Psoas muscle (tissue), 8 donors: ENCODE data around the gene PAIP2. TPM values are rescaled to one million over a fixed set of nuclear protein-coding genes. Genes with fewer than 3 reads are reported as not detected.
"Not testable (repeated sequence)": the region's sequence is repeated elsewhere in the genome, so short reads cannot be mapped to it uniquely, and the experiment has no call there.

Source experiments
- ATAC-seq, 4 donors: fragments of 200-7000 bp; cut with Tn5 transposase; one replicate each; pipeline ENCODE4 v1.9.1; 2020; ENCODE audit warnings: moderate library complexity in 3 of 4, mild to moderate bottlenecking in 2 of 4
- DNase-seq, 2 donors: peaks; one replicate each; pipeline ENCODE4 v3.0.0-alpha.2; 2020
- H3K27ac ChIP-seq: fragments of 200-600 bp; one replicate; pipeline ENCODE4 v1.8.0; 2022
- H3K27me3 ChIP-seq, 3 donors: fragments of 200-600 bp in 1 of 3; one replicate each; pipeline versions ENCODE4 v1.6.1 to v1.8.0; 2013 to 2022; ENCODE audit warnings: low read length in 2 of 3, mild to moderate bottlenecking in 2 of 3, moderate library complexity in 1 of 3; ENCODE audit not compliant: insufficient read depth in 3 of 3
- H3K36me3 ChIP-seq, 2 donors: fragments of 200-600 bp in 1 of 2; one replicate each; pipeline versions ENCODE4 v1.6.1 to v1.8.0; 2013 to 2022; ENCODE audit warnings: low read depth in 1 of 2, mild to moderate bottlenecking in 1 of 2, moderate library complexity in 1 of 2; ENCODE audit not compliant: insufficient read depth in 1 of 2
- H3K4me1 ChIP-seq: fragments of 200-600 bp; one replicate; pipeline ENCODE4 v1.8.0; 2022
- H3K4me3 ChIP-seq: fragments of 200-600 bp; one replicate; pipeline ENCODE4 v1.8.0; 2022; ENCODE audit warnings: mild to moderate bottlenecking
- H3K9me3 ChIP-seq: fragments of 200-600 bp; one replicate; pipeline ENCODE4 v1.8.0; 2022
- WGBS, 3 donors: extraction: QIAGEN DNeasy Blood & Tissue Kit; methylation state at CpG; one replicate each; pipeline versions ENCODE4 v1.1.6 to v1.1.7; 2013; 5-methylcytosine and 5-hydroxymethylcytosine counted together
- intact Hi-C, 2 donors: fragments of 100-400 bp; cut with DNase I; formaldehyde crosslinking; loops; one replicate each; pipeline versions ENCODE4 v1.11.0 to v1.14.2; 2022
- polyA plus RNA-seq, 3 donors: library from polyadenylated mRNA; stranded (reverse); fragments of 200-250 nt; gene quantifications; one replicate each; pipeline ENCODE4 v1.2.3, GENCODE V29; 2013
- total RNA-seq, 4 donors: library from RNA; stranded (reverse); fragmentation: NEBNext Ultra II Directional in 2 of 4; extraction: Animal tissue kit (Norgen Biotek cat#: 25700) in 2 of 4; gene quantifications; one replicate each; pipeline versions ENCODE4 v1.2.1 to v1.2.4, GENCODE V29; 2021 to 2023
- TF ChIP-seq, protein P1 (sequence below): fragments of 200-600 bp; IDR thresholded peaks from one replicate; pipeline ENCODE4 v1.8.0; 2022; ENCODE audit warnings: antibody characterized with exemption
- donor health status: healthy with polysubstance abuse.
- donor health status: DM: no; HTN: no; CAD: no; lungs with moderate emphysema.
- donor health status: Bipolar disorder and iron deficiency.
- donor health status: healthy.
- donor health status: DM: yes; HTN: yes; CAD: no.
- donor health status: DM: no; HTN: no; CAD: no.
- donor health status: DM: no; HTN: no; CAD: no.
- donor health status: DM: yes; HTN: yes; CAD: no.

PAIP2 gene
- total and polyA plus RNA-seq, 7 donors, result 111 to 252 (median 117) TPM

DNA sequence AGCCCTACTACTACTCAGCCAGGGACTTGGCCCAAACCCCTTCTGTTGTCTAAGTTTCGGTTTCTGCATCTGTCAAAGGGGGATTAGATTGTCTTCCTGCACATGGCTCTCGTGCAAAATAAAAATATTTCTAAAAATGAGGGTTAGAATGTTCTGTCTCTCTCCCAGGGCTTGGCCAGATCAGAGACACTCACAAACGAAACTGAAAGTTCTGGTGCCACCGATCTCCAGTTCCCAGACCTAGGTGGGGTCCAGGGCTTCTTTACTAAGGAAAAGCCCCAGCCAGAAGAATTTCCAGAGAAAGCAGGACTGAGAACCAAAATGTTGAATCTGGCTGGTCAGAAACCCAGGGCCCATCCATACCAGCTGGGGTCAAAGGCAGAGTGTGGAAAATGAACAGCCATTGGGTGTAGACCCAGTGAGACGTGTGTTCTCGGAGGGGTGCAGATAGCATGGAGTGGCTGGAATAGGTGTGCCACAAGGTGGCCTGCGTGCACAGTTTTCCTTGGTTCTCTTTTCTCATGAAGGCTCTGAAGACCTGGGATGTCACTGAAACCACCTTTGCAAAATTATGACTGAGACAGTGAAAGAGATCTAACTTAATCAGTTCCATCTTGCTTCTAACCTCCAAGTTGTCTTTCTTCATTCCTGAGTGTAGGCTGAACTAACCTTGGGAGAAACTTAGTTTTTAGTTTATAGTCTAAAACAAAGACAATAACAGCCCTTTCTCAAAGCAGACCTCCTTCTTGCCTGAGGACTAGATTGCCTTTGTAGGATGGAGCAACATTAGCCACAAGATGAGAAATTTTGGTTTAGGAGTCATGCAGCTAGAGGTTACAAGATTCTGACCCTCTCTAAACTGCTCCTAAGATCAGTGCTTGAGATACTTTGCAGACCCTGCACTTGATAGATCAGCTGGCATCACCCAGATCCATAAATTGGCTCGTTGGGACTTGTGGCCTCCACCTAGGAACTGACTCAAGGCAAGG lies 43.7 kb downstream of the PAIP2 start:
- Histone ChIP-seq H3K4me1 (peaks cover 24% of the 10 kb centered on the region), H3K4me3 (peak overlapping the region; percentile 51), H3K27ac (peak overlapping the region; percentile 7), H3K27me3 (no peaks in the 10 kb centered on the region), H3K9me3 (no peaks in the 10 kb centered on the region), H3K36me3 (no peaks in the 10 kb centered on the region)
- ATAC-seq, result peak in 3 of 4 donors; percentile 28 to 58 (median 56)
- TF ChIP-seq, protein P1, sequence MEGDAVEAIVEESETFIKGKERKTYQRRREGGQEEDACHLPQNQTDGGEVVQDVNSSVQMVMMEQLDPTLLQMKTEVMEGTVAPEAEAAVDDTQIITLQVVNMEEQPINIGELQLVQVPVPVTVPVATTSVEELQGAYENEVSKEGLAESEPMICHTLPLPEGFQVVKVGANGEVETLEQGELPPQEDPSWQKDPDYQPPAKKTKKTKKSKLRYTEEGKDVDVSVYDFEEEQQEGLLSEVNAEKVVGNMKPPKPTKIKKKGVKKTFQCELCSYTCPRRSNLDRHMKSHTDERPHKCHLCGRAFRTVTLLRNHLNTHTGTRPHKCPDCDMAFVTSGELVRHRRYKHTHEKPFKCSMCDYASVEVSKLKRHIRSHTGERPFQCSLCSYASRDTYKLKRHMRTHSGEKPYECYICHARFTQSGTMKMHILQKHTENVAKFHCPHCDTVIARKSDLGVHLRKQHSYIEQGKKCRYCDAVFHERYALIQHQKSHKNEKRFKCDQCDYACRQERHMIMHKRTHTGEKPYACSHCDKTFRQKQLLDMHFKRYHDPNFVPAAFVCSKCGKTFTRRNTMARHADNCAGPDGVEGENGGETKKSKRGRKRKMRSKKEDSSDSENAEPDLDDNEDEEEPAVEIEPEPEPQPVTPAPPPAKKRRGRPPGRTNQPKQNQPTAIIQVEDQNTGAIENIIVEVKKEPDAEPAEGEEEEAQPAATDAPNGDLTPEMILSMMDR, result peak; percentile 41
- intact Hi-C loops, result loop anchor here in 1 of 2 donors (5.0 kb wide), 1 partner anchor 43 kb away; the partner anchor contains the start of gene PAIP2
- WGBS, 3 donors, result 25 to 46% (median 36%) methylated on average over 8 of the region's 8 CpGs
- no peak for DNase-seq

DNA sequence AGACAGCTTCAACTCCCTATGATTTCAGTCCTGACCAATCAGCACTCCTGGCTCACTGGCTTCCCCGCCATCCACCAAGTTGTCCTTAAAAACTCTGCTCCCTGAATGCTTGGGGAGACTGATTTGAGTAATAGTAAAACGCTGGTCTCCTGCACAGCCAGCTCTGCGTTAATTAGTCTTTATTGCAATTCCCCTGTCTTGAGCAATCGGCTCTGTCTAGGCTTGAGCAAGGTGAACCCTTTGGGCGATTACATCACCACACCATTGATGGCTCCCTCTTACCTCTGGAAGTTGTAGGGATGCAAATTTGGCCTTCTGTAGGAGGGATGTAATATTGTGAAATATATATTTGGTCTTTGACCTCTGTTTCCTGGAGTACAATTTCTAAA lies 44.4 kb downstream of the PAIP2 start:
- no peak for ATAC-seq
- no peaks in the 10 kb centered on the region for H3K9me3 ChIP-seq
- intact Hi-C loops, result loop anchor here in 1 of 2 donors (5.0 kb wide), 1 partner anchor 44 kb away; the partner anchor contains the start of gene PAIP2
- no peaks in the 10 kb centered on the region for H3K27me3 ChIP-seq
- TF ChIP-seq, protein P1, result no peak
- no peak for DNase-seq
- H3K27ac ChIP-seq, result no peak overlapping the region
- 81 to 91% (median 86%) methylated on average over 5 of the region's 5 CpGs for WGBS, 3 donors
- peaks cover 29% of the 10 kb centered on the region for H3K4me1 ChIP-seq
- no peaks in the 10 kb centered on the region for H3K36me3 ChIP-seq
- no peak overlapping the region for H3K4me3 ChIP-seq

DNA sequence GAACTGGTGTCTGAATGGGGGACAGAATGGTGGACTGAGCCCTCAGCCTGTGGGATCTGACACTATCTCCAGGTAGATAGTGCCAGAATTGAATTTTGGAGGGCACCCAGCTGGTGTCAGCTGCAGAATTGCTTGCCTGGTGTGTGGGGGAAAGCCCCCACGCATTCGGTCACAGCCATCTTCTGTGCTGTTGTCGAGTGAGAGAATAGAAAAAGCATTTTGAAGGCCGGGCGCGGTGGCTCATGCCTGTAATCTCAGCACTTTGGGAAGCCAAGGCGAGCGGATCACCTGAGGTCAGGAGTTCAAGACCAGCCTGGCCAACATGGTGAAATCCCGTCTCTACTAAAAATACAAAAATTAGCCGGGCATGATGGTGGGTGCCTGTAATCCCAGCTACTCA lies 45.3 kb downstream of the PAIP2 start:
- intact Hi-C loops, result loop anchor here in 1 of 2 donors (5.0 kb wide), 1 partner anchor 45 kb away; the partner anchor contains the start of gene PAIP2
- ATAC-seq, H3K36me3 ChIP-seq, H3K9me3 ChIP-seq, H3K27me3 ChIP-seq, DNase-seq, H3K4me3 ChIP-seq, H3K27ac ChIP-seq: not testable (repeated sequence)
- WGBS, 3 donors, result 42 to 62% (median 49%) methylated on average over 10 of the region's 10 CpGs
- peaks cover 38% of the 10 kb centered on the region for H3K4me1 ChIP-seq

DNA sequence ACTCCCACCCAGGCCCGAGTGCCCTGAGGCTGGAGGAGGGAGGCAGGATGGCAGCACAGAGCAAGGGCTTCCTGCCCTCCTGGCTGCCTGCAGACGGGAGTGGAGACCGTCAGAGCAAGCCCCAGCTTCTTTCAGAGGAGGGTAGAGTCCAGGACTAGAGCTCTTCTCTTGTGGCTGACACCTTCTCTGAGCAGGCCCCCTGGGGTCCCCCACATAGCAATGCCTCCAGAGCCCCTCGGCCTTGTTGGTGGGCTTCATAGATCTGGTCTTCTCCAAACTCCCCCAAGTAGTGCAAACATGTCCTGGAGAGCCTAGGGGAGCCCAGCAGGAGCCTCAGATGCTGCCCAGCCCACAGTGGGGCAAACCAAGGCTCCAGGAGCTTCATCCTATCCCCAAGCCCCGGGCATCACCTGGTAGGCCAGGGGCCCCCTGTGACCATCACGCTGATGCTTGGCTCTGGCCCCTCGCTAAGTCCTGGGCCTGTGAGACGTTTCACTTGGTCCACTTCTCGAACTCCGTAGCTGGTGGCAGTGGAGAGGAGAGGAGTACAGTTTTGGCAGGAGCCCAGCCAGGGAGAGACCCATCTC lies 46.0 kb downstream of the PAIP2 start:
- H3K4me1 ChIP-seq, result peaks cover 41% of the 10 kb centered on the region
- no peak for ATAC-seq
- DNase-seq, result no peak
- no peak overlapping the region for H3K27ac ChIP-seq
- intact Hi-C loops, result loop anchor here in 1 of 2 donors (5.0 kb wide), 1 partner anchor 45 kb away; the partner anchor contains the start of gene PAIP2
- 59 to 64% (median 64%) methylated on average over 10 of the region's 10 CpGs for WGBS, 3 donors
- H3K27me3 ChIP-seq, result no peaks in the 10 kb centered on the region
- no peaks in the 10 kb centered on the region for H3K9me3 ChIP-seq
- peaks cover 0 to 5% of the 10 kb centered on the region in 2 donors for H3K36me3 ChIP-seq
- H3K4me3 ChIP-seq, result no peak overlapping the region
- TF ChIP-seq, protein P1, result no peak
